Subcutaneous adipose tissue (tissue), 4 donors: ENCODE results near the gene SELENOV. TPM values are rescaled to one million over a fixed set of nuclear protein-coding genes. Genes with fewer than 3 reads are reported as not detected.

ENCODE experiments used
- CTCF ChIP-seq: fragments of 450-650 bp; IDR thresholded peaks from one replicate; pipeline ENCODE4 v1.5.1; 2016; ENCODE audit warnings: low read depth, mild to moderate bottlenecking, control low read depth, antibody characterized with exemption, moderate library complexity
- total RNA-seq, 4 donors: library from RNA; depleted of rRNA; stranded (reverse); fragments of >200 nt; gene quantifications; one replicate each; pipeline ENCODE4 v1.1.0, GENCODE V29; 2016

Gene SELENOV
- total RNA-seq, 4 donors from 2014 or later = not detected

- no peak for TF ChIP-seq CTCF
These were observed 34.4 kb upstream of the SELENOV start, which contains the start of gene TIMM50 for GRCh38 chr19:39480337-39481228. Gene TIMM50 (plus strand): TSS chr19:39480838. CDS start chr19:39480854, 16 bp downstream.

GRCh38 chr19:39481229-39481545 is 33.8 kb upstream of the SELENOV start:
- no peak for TF ChIP-seq CTCF

- TF ChIP-seq CTCF = no peak
These were observed 33.3 kb upstream of the SELENOV start for GRCh38 chr19:39481676-39482075.

GRCh38 chr19:39483141-39483540 is 31.8 kb upstream of the SELENOV start:
- TF ChIP-seq CTCF = no peak

- TF ChIP-seq CTCF = no peak
These were observed 25.2 kb upstream of the SELENOV start for GRCh38 chr19:39489756-39490155.

- TF ChIP-seq CTCF = no peak
These were observed 22.7 kb upstream of the SELENOV start for GRCh38 chr19:39492225-39492624.

GRCh38 chr19:39492788-39493187 is 22.2 kb upstream of the SELENOV start:
- TF ChIP-seq CTCF = no peak
